ENCODE data around the gene LCA5L.
"Not testable (repeated sequence)": the region's sequence is repeated elsewhere in the genome, so short reads cannot be mapped to it uniquely, and the experiment has no call there.

Gene LCA5L

DNA sequence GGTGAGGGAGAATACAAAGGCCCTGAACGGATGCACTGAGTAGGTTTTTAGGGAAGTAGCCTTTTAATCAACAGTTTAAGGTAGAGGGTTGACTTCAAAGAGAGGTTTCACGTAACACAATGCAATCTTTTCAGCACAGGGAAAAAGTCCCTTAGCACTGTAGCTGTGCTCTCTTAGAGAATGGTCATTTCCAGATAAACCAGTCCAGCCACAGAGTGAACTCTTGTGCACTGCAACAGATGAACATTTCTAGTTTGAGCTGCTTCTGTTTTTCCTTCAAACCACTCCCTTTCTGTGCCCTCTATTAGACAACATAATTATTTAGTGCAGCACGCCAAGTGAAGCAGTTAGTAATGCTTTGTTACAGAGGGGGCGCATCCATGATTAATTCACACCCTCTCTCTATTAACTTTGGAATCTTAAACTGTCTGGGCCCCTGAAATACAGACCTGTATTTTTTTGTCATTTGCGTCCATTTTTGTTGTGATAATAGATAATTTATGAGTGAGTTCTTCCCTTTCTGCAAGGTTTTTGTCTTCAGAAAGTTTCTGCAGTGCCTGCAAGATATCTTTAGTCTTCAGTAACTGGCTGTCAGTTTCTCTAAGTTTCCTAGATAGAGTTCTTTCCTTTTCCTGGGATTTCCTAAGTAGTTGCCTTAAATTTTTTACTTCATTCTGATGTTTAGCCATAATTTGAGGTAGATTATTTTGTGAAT lies 22.9 kb downstream of the LCA5L start (continued):
- TF ChIP-seq ZNF70 (CRISPR knock-in tag; IDR thresholded peaks at IDR 0.05) (no peak), SNAI2 (CRISPR knock-in tag; IDR thresholded peaks at IDR 0.05) (no peak)

DNA sequence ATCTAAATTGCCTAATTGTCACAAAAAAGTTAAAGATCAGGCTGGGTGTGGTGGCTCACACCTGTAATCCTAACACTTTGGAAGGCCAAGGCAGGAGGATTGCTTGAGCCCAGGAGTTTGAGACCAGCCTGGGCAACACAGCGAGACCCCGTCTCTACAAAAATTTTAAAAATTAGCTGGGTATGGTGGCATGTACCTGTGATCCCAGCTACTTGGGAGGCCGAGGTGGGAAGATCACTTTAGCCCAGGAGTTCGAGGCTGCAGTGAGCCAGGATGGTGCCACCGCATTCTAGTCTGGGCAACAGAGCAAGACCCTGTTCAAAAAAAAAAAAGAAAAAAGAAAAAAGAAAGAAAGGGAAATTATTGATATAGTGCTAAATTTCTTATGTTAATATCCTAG lies 26.4 kb downstream of the LCA5L start:
- not testable (repeated sequence) for ATAC-seq

DNA sequence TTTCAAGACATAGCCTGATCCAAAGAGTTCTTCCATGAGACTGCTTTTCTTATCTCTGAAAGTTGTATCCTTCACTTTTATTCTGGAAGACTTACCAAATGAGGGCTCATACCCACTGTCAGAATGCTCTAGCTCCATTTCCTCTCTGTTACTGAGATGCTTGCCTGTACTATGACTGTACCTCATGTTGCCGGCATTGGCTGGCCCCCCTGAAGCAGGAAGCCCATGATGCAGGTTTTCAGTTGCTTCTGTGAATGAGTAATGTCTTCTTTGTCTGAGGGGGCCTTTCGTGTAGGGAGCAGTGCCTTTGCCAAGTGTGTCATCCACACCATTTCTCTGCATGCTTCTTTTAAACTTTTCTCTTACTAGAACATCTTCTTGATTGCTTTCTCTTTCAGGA lies 39.5 kb downstream of the LCA5L start:
- no peak for ATAC-seq

DNA sequence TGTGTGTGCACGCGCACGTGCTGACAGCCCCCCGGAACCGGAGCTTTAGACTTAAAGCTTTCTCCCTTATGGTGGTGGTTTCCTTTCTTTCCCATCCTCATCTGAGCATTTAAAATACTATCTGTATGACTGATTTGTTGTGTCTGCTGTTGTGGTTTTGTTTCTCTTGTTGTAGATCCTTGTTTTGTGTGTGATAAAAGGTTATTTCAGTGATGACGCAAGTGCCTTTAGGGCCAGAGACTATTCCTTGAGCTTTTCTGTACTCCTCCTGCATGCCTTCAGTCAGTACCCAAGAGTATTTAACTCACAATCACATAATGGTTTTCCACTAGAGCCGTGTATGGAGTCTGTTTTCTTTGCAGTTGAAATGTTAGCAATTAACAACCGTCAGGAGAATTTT lies 45.4 kb downstream of the LCA5L start:
- no peak for TF ChIP-seq ESRRG (CRISPR knock-in tag; IDR thresholded peaks at IDR 0.05)

More for the DNA sequence above, 39.5 kb downstream of the LCA5L start:
- TF ChIP-seq ZNF8 (CRISPR knock-in tag; IDR thresholded peaks at IDR 0.05) (no peak), SNAI2 (CRISPR knock-in tag; IDR thresholded peaks at IDR 0.05) (no peak), ZNF70 (CRISPR knock-in tag; IDR thresholded peaks at IDR 0.05) (no peak), TOX (CRISPR knock-in tag; IDR thresholded peaks at IDR 0.05; ENCODE audit: borderline replicate concordance) (no peak), OSR1 (CRISPR knock-in tag; IDR thresholded peaks at IDR 0.05) (no peak), RARB (CRISPR knock-in tag; IDR thresholded peaks at IDR 0.05) (no peak)
- TF ChIP-seq, protein P1, sequence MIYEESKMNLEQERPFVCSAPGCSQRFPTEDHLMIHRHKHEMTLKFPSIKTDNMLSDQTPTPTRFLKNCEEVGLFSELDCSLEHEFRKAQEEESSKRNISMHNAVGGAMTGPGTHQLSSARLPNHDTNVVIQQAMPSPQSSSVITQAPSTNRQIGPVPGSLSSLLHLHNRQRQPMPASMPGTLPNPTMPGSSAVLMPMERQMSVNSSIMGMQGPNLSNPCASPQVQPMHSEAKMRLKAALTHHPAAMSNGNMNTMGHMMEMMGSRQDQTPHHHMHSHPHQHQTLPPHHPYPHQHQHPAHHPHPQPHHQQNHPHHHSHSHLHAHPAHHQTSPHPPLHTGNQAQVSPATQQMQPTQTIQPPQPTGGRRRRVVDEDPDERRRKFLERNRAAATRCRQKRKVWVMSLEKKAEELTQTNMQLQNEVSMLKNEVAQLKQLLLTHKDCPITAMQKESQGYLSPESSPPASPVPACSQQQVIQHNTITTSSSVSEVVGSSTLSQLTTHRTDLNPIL (CRISPR knock-in tag; IDR thresholded peaks at IDR 0.05; ENCODE audit: low read depth): no peak
- TF ChIP-seq, protein P2, sequence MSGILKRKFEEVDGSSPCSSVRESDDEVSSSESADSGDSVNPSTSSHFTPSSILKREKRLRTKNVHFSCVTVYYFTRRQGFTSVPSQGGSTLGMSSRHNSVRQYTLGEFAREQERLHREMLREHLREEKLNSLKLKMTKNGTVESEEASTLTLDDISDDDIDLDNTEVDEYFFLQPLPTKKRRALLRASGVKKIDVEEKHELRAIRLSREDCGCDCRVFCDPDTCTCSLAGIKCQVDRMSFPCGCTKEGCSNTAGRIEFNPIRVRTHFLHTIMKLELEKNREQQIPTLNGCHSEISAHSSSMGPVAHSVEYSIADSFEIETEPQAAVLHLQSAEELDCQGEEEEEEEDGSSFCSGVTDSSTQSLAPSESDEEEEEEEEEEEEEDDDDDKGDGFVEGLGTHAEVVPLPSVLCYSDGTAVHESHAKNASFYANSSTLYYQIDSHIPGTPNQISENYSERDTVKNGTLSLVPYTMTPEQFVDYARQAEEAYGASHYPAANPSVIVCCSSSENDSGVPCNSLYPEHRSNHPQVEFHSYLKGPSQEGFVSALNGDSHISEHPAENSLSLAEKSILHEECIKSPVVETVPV (CRISPR knock-in tag; IDR thresholded peaks at IDR 0.05): no peak

DNA sequence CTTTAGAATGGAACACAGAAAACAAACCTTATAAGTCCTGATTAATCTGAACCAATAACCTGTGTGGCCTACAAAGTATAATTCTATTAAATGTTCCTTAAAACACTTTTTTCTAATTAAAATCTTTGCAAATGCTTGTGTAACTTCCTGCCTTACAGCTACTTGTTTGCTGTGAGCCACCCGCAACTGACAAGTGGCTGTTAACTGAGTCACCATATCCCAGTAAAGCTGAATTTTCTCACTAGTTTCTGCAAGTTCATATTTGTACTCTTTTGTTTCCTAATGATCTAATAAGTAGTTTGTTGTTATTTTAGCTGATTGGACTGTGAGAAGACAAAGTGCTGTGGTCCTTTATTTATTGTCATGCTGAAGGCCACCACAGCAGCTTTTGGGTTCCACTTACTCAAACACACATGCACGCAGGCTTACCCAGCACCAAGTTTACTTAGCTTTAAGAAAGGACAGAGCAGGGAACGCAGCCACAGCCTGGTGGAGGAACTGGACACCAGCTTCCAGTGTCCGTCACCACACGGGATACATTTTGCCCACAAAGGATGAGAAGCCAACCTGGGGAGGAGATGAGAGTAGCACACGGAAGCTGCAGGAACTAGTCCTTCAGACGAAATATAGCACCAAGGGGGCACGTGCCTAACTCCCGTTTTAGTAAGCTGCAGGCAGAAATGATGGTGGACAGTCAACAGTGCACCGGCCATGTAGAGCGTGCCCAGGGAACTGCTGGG lies 47.8 kb downstream of the LCA5L start:
- ATAC-seq: no peak
- TF ChIP-seq OSR1 (CRISPR knock-in tag; IDR thresholded peaks at IDR 0.05) (no peak), SNAI2 (CRISPR knock-in tag; IDR thresholded peaks at IDR 0.05) (no peak)
- TF ChIP-seq, protein P1 (CRISPR knock-in tag; IDR thresholded peaks at IDR 0.05; ENCODE audit: low read depth): no peak

More for the DNA sequence above, 45.4 kb downstream of the LCA5L start:
- ATAC-seq: no peak

DNA sequence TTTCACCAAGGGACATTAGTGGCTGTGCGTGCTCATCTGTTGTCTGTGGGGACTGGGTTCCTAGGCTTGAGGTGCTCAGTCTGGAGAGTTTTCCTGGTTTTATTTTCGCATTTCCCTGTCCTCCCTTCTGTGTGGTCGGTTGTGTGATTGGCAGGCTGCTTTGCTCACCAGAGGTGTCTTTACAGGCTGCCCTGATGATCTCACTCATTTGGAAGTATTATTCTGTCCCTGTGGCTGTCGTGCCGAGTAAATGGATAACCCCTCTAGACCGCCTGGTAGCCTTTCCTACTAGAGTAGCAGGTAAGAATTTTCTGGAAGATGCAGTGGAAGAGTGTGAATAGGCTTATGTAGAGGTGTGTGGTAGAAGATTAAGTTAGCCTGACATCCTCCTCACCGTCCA lies 52.6 kb downstream of the LCA5L start:
- no peak for ATAC-seq
- TF ChIP-seq ZNF565 (CRISPR knock-in tag; conservative IDR thresholded peaks at IDR 0.05; ENCODE audit: low read depth) (no peak), ZFP30 (CRISPR knock-in tag; IDR thresholded peaks at IDR 0.05) (no peak)
- TF ChIP-seq, protein P3, sequence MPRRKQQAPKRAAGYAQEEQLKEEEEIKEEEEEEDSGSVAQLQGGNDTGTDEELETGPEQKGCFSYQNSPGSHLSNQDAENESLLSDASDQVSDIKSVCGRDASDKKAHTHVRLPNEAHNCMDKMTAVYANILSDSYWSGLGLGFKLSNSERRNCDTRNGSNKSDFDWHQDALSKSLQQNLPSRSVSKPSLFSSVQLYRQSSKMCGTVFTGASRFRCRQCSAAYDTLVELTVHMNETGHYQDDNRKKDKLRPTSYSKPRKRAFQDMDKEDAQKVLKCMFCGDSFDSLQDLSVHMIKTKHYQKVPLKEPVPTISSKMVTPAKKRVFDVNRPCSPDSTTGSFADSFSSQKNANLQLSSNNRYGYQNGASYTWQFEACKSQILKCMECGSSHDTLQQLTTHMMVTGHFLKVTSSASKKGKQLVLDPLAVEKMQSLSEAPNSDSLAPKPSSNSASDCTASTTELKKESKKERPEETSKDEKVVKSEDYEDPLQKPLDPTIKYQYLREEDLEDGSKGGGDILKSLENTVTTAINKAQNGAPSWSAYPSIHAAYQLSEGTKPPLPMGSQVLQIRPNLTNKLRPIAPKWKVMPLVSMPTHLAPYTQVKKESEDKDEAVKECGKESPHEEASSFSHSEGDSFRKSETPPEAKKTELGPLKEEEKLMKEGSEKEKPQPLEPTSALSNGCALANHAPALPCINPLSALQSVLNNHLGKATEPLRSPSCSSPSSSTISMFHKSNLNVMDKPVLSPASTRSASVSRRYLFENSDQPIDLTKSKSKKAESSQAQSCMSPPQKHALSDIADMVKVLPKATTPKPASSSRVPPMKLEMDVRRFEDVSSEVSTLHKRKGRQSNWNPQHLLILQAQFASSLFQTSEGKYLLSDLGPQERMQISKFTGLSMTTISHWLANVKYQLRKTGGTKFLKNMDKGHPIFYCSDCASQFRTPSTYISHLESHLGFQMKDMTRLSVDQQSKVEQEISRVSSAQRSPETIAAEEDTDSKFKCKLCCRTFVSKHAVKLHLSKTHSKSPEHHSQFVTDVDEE (CRISPR knock-in tag; IDR thresholded peaks at IDR 0.05): no peak

DNA sequence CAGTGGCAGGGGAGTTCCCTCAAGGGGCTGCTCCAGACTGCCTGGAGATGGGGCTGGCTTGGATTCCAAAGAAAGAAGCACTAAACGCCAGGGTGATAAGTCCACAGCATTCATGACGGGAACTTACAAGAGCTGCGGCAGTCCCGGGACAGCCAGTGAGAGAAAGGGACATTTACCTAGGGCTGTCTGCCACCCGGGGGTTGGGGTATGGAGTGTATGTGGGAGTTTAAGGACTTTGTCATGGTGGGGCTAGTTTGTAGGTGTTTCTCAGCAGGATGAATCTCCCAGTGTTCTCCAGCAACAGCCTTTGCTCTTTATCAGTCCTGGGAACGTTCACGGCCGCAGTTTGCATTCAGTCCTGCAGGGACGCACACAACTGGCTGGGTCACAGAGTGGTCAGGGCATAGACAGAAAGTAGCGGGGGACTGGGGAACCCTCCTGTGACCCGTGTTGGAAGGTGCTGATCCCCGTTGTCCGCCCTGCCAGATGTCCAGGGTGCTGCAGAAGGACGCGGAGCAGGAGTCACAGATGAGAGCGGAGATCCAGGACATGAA lies 55.3 kb downstream of the LCA5L start:
- TF ChIP-seq, protein P2 (CRISPR knock-in tag; IDR thresholded peaks at IDR 0.05): no peak
- TF ChIP-seq ZNF8 (CRISPR knock-in tag; IDR thresholded peaks at IDR 0.05): no peak
- no peak for ATAC-seq
